Keratinocyte (primary cell): ENCODE measurements around the gene TLDC2. TPM values are rescaled to one million over a fixed set of nuclear protein-coding genes. Genes with fewer than 3 reads are reported as not detected.

Experiments used
- DNase-seq: peaks from one replicate; pipeline ENCODE4 v3.0.0-alpha.2; 2011; ENCODE audit warnings: low read depth, missing footprints, low spot score
- FAIRE-seq: peaks from 2 replicates; lab custom pipeline; 2011; peaks lifted over from hg19 to GRCh38; lab: Jason Lieb, UNC
- H2AFZ ChIP-seq: 2 replicates; pipeline ENCODE4 v1.6.0; 2012; ENCODE audit warnings: low read length, control low read depth, inconsistent platforms; ENCODE audit not compliant: control insufficient read depth
- H3K27ac ChIP-seq: 2 replicates; pipeline ENCODE4 v1.5.1; 2011; ENCODE audit warnings: low read length; ENCODE audit not compliant: control insufficient read depth, insufficient read depth
- H3K27me3 ChIP-seq: 3 replicates; pipeline ENCODE4 v1.6.0; 2011; ENCODE audit warnings: low read length; ENCODE audit not compliant: control insufficient read depth, insufficient read depth; ENCODE audit errors: extremely low read depth
- H3K36me3 ChIP-seq, 2 experiments: 2 replicates in 1 of 2; 3 replicates in 1 of 2; pipeline ENCODE4 v1.5.1; 2011; ENCODE audit warnings: low read length in 2 of 2, mild to moderate bottlenecking in 1 of 2; ENCODE audit not compliant: control insufficient read depth in 2 of 2, insufficient read depth in 2 of 2; ENCODE audit errors: extremely low read depth in 1 of 2
- H3K4me1 ChIP-seq: 3 replicates; pipeline ENCODE4 v1.5.1; 2011; ENCODE audit warnings: low read length; ENCODE audit not compliant: control insufficient read depth, insufficient read depth; ENCODE audit errors: extremely low read depth
- H3K4me2 ChIP-seq: 3 replicates; pipeline ENCODE4 v1.6.0; 2011; ENCODE audit warnings: low read depth, low read length; ENCODE audit not compliant: control insufficient read depth, insufficient read depth; ENCODE audit errors: extremely low read depth
- H3K4me3 ChIP-seq, 3 experiments: fragments of 200-600 bp in 1 of 3; sonication (generic) in 1 of 3; 2 replicates in 2 of 3; 3 replicates in 1 of 3; pipeline ENCODE4 v1.5.1; 2011 to 2016; ENCODE audit warnings: low read length in 3 of 3, mild to moderate bottlenecking in 3 of 3, control low read depth in 2 of 3, inconsistent platforms in 1 of 3, low read depth in 1 of 3, mixed read lengths in 1 of 3, mixed run types in 1 of 3, moderate library complexity in 1 of 3; ENCODE audit not compliant: control insufficient read depth in 2 of 3, insufficient read depth in 2 of 3; ENCODE audit errors: extremely low read depth in 1 of 3
- H3K79me2 ChIP-seq: 2 replicates; pipeline ENCODE4 v1.6.0; 2012; ENCODE audit warnings: low read length; ENCODE audit not compliant: control insufficient read depth, insufficient read depth
- H3K9ac ChIP-seq: 3 replicates; pipeline ENCODE4 v1.6.0; 2011; ENCODE audit warnings: low read length; ENCODE audit not compliant: control insufficient read depth, insufficient read depth; ENCODE audit errors: extremely low read depth
- H3K9me1 ChIP-seq: 3 replicates; pipeline ENCODE4 v1.6.0; 2011; ENCODE audit warnings: low read length; ENCODE audit not compliant: control insufficient read depth, insufficient read depth; ENCODE audit errors: extremely low read depth
- H3K9me3 ChIP-seq: 2 replicates; pipeline ENCODE4 v1.5.1; 2012; ENCODE audit warnings: low read depth, low read length; ENCODE audit not compliant: control insufficient read depth
- H4K20me1 ChIP-seq: 3 replicates; pipeline ENCODE4 v1.6.0; 2011; ENCODE audit warnings: low read length; ENCODE audit not compliant: control insufficient read depth, insufficient read depth; ENCODE audit errors: extremely low read depth
- CTCF ChIP-seq, 3 experiments: IDR thresholded peaks in 1 of 3; conservative IDR thresholded peaks in 1 of 3; optimal IDR thresholded peaks in 1 of 3; 2 replicates in 2 of 3; 3 replicates in 1 of 3; pipeline versions ENCODE3 to v1.5.1; 2011; ENCODE audit warnings: low read length in 3 of 3, mild to moderate bottlenecking in 3 of 3, moderate library complexity in 2 of 3, control low read depth in 1 of 3, inconsistent platforms in 1 of 3; ENCODE audit not compliant: insufficient read depth in 2 of 3; ENCODE audit errors: extremely low read depth in 1 of 3
- EZH2 ChIP-seq: IDR thresholded peaks from one replicate; pipeline ENCODE4 v1.6.1; 2012; ENCODE audit warnings: inconsistent platforms, mild to moderate bottlenecking, low read length, moderate library complexity
- dilution Hi-C: fragments of 300-500 bp; cut with MboI; formaldehyde crosslinking; loops from one replicate; pipeline ENCODE4 v1.7.0; 2020; ENCODE audit warnings: low sequenced_read_pairs; ENCODE audit not compliant: extremely low pct_ligation_motif_present
- polyA plus RNA-seq, 5 experiments: library from polyadenylated mRNA; depleted of rRNA in 3 of 5; stranded (reverse) in 3 of 5; stranded (forward) in 1 of 5; unstranded in 1 of 5; fragments of >200 nt; gene quantifications; 1 replicate in 1 of 5; 2 replicates in 3 of 5; 3 replicates in 1 of 5; pipeline versions ENCODE4 v1.2.1 to v1.2.3, GENCODE V29; 2011 to 2012; ENCODE audit warnings: missing spikeins in 2 of 5, low read depth in 1 of 5, low replicate concordance in 1 of 5

Gene TLDC2
- polyA plus RNA-seq, 1 donor (not counting 4 experiments of a cell fraction or from before 2014, with no cell fraction given) = 0.34 TPM

GRCh38 chr20:36859700-36860330, 16.1 kb upstream of the TLDC2 start:
- Histone ChIP-seq H3K9me3 (no peaks in the 10 kb centered on the region), H3K27ac (no peak overlapping the region), H3K27me3 (peaks cover 6% of the 10 kb centered on the region), H3K4me1 (peaks cover 69% of the 10 kb centered on the region), H4K20me1 (peaks cover 4% of the 10 kb centered on the region), H3K9ac (no peak overlapping the region), H3K36me3 (peaks cover 0 to 16% of the 10 kb centered on the region in 2 experiments), H2AFZ (no peak overlapping the region), H3K79me2 (peaks cover 64% of the 10 kb centered on the region), H3K4me2 (no peak overlapping the region), H3K4me3 (no peak overlapping the region), H3K9me1 (peaks cover 9% of the 10 kb centered on the region)
- TF ChIP-seq CTCF (optimal IDR thresholded peaks at IDR 0.05 in 1 of 3, IDR thresholded peaks at IDR 0.05 in 1 of 3, conservative IDR thresholded peaks at IDR 0.05 in 1 of 3; ENCODE audit: extremely low read depth in 1 of 3, insufficient read depth in 2 of 3, low read length in 3 of 3) (no peak), EZH2 (no peak)
- dilution Hi-C loops = no loop called here
- no peak for DNase-seq
- FAIRE-seq = no peak

- Histone ChIP-seq H3K79me2 (peaks cover 59% of the 10 kb centered on the region), H3K27ac (no peak overlapping the region), H3K9me3 (no peaks in the 10 kb centered on the region), H3K4me2 (no peak overlapping the region), H3K4me3 (no peak overlapping the region), H4K20me1 (peaks cover 4% of the 10 kb centered on the region), H2AFZ (no peak overlapping the region), H3K9ac (no peak overlapping the region), H3K27me3 (peaks cover 8% of the 10 kb centered on the region), H3K4me1 (peaks cover 64% of the 10 kb centered on the region), H3K9me1 (peaks cover 4% of the 10 kb centered on the region), H3K36me3 (peaks cover 0 to 16% of the 10 kb centered on the region in 2 experiments)
- DNase-seq = no peak
- dilution Hi-C loops = no loop called here
- no peak for FAIRE-seq
- TF ChIP-seq EZH2 (no peak), CTCF (optimal IDR thresholded peaks at IDR 0.05 in 1 of 3, IDR thresholded peaks at IDR 0.05 in 1 of 3, conservative IDR thresholded peaks at IDR 0.05 in 1 of 3; ENCODE audit: extremely low read depth in 1 of 3, insufficient read depth in 2 of 3, low read length in 3 of 3) (no peak)
These were observed 15.6 kb upstream of the TLDC2 start for GRCh38 chr20:36860339-36860738.
